Psoas muscle (tissue), 8 donors: Measurements from ENCODE around the gene MSANTD2. TPM values are rescaled to one million over a fixed set of nuclear protein-coding genes. Genes with fewer than 3 reads are reported as not detected.

ENCODE experiments used
- ATAC-seq, 4 donors: fragments of 200-7000 bp; cut with Tn5 transposase; one replicate each; pipeline ENCODE4 v1.9.1; 2020; ENCODE audit warnings: moderate library complexity in 3 of 4, mild to moderate bottlenecking in 2 of 4
- DNase-seq, 2 donors: peaks; one replicate each; pipeline ENCODE4 v3.0.0-alpha.2; 2020
- H3K27ac ChIP-seq: fragments of 200-600 bp; one replicate; pipeline ENCODE4 v1.8.0; 2022
- H3K27me3 ChIP-seq, 3 donors: fragments of 200-600 bp in 1 of 3; one replicate each; pipeline versions ENCODE4 v1.6.1 to v1.8.0; 2013 to 2022; ENCODE audit warnings: low read length in 2 of 3, mild to moderate bottlenecking in 2 of 3, moderate library complexity in 1 of 3; ENCODE audit not compliant: insufficient read depth in 3 of 3
- H3K36me3 ChIP-seq, 2 donors: fragments of 200-600 bp in 1 of 2; one replicate each; pipeline versions ENCODE4 v1.6.1 to v1.8.0; 2013 to 2022; ENCODE audit warnings: low read depth in 1 of 2, mild to moderate bottlenecking in 1 of 2, moderate library complexity in 1 of 2; ENCODE audit not compliant: insufficient read depth in 1 of 2
- H3K4me1 ChIP-seq: fragments of 200-600 bp; one replicate; pipeline ENCODE4 v1.8.0; 2022
- H3K4me3 ChIP-seq: fragments of 200-600 bp; one replicate; pipeline ENCODE4 v1.8.0; 2022; ENCODE audit warnings: mild to moderate bottlenecking
- H3K9me3 ChIP-seq: fragments of 200-600 bp; one replicate; pipeline ENCODE4 v1.8.0; 2022
- WGBS, 3 donors: extraction: QIAGEN DNeasy Blood & Tissue Kit; methylation state at CpG; one replicate each; pipeline versions ENCODE4 v1.1.6 to v1.1.7; 2013; 5-methylcytosine and 5-hydroxymethylcytosine counted together
- intact Hi-C, 2 donors: fragments of 100-400 bp; cut with DNase I; formaldehyde crosslinking; loops; one replicate each; pipeline versions ENCODE4 v1.11.0 to v1.14.2; 2022
- long read RNA-seq, 2 donors: library from polyadenylated mRNA; unstranded; transcript quantifications; one replicate each; pipeline ENCODE4 v2.0.0, GENCODE V29; 2021
- polyA plus RNA-seq, 3 donors: library from polyadenylated mRNA; stranded (reverse); fragments of 200-250 nt; gene quantifications; one replicate each; pipeline ENCODE4 v1.2.3, GENCODE V29; 2013
- total RNA-seq, 4 donors: library from RNA; stranded (reverse); fragmentation: NEBNext Ultra II Directional in 2 of 4; extraction: Animal tissue kit (Norgen Biotek cat#: 25700) in 2 of 4; gene quantifications; one replicate each; pipeline versions ENCODE4 v1.2.1 to v1.2.4, GENCODE V29; 2021 to 2023
- TF ChIP-seq, protein P1 (sequence below): fragments of 200-600 bp; IDR thresholded peaks from one replicate; pipeline ENCODE4 v1.8.0; 2022; ENCODE audit warnings: antibody characterized with exemption
- donor health status: healthy with polysubstance abuse.
- donor health status: DM: no; HTN: no; CAD: no; lungs with moderate emphysema.
- donor health status: Bipolar disorder and iron deficiency.
- donor health status: healthy.
- donor health status: DM: yes; HTN: yes; CAD: no.
- donor health status: DM: no; HTN: no; CAD: no.
- donor health status: DM: no; HTN: no; CAD: no.
- donor health status: DM: yes; HTN: yes; CAD: no.

MSANTD2 gene
- 1 to 10 TPM; 3.0 to 4.5 (median 4.1) TPM for total RNA-seq
- 1 to 10 TPM; 2.8 to 5.4 (median 4.0) TPM for polyA plus RNA-seq
- long read RNA-seq, donor 1, partial matches to known transcripts = 0 of 2 reads
- long read RNA-seq, donor 1, other reads (novel, unspliced or antisense) = 1 of 2 reads
- long read RNA-seq, donor 2, partial matches to known transcripts = 0 of 6 reads
- long read RNA-seq, donor 2, other reads (novel, unspliced or antisense) = 2 of 6 reads

DNA sequence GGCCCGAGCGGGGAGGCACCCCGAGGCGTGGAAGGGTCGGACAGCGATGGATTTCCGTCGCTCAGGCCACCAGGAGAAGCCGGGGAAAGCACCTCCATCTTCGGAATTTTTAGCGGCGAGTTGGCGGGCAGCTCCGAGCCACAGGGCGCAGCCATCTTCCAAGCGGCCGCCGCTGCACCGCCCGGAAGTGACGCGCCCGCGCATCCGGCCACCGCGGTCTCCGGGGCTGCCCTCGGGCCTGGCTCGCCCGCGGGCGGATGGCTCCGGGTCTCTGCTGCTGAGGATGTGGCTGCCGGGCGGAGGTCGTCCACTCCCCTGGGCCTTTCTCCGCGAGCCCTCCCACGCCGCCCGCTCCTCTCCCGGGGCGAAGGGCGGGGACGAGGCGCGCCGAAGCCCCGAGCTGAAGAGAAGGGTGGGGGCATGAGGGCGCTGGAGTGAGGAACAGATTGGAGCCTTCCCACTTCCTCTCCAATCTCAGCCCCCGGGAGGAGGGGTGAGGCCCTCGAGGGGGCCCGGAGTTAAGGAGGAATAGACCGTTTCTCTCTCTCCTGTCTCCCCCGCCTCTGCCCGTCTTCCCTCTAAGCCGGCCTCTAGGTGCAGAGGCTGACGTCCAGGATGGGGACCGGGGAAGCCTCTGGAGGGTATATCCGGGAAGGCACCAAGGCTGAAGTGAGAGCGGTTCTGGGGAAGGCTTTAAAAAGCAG lies at the start of gene MSANTD2:
MSANTD2 (minus strand) TSS at position 181 of the 704 bp plus-strand sequence; CDS start at position 155, 26 bp downstream.
- intact Hi-C loops = no loop called here
- TF ChIP-seq, protein P1, sequence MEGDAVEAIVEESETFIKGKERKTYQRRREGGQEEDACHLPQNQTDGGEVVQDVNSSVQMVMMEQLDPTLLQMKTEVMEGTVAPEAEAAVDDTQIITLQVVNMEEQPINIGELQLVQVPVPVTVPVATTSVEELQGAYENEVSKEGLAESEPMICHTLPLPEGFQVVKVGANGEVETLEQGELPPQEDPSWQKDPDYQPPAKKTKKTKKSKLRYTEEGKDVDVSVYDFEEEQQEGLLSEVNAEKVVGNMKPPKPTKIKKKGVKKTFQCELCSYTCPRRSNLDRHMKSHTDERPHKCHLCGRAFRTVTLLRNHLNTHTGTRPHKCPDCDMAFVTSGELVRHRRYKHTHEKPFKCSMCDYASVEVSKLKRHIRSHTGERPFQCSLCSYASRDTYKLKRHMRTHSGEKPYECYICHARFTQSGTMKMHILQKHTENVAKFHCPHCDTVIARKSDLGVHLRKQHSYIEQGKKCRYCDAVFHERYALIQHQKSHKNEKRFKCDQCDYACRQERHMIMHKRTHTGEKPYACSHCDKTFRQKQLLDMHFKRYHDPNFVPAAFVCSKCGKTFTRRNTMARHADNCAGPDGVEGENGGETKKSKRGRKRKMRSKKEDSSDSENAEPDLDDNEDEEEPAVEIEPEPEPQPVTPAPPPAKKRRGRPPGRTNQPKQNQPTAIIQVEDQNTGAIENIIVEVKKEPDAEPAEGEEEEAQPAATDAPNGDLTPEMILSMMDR = no peak
- peak; percentile 96 to 98 (median 97) for ATAC-seq
- Histone ChIP-seq H3K27me3 (no peaks in the 10 kb centered on the region), H3K27ac (peak within 1 kb of the TSS; percentile 100), H3K9me3 (no peaks in the 10 kb centered on the region), H3K4me1 (peaks cover 34% of the 10 kb centered on the region), H3K4me3 (peak within 1 kb of the TSS; percentile 98), H3K36me3 (peaks cover 0 to 7% of the 10 kb centered on the region in 2 donors)
- 0% methylated on average over 46 to 62 of the region's 62 CpGs for WGBS, 3 donors
- DNase-seq = peak; percentile 82 to 91

DNA sequence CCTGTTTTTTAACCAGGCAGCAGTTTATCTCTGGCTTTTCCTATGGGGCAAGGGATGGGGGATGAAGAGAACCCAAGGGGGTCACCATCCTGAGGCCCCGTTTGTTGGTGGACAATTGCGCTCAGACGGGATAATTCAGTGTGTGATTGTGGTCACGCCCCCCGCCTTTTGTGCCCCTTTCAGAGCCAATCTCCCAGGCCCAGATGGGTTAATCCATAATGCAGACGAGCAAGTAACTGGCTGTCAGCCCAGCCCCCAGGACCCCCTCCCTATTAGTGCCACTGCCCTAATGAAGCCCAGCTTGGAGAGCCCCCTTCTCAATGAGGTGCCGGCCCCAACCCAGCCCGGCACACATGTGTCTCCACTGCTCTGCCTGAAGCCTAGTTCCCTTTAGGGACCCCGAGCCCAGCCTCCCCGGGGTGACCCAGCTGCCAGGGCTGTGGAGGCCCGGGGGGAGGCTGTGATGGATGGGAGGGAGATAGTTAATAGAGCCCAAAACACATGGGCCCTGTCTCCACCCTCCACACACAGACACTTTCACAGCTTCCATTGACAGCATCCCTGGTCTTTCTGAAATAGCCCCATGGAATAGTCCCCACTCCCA lies 46.0 kb upstream of the MSANTD2 start:
- DNase-seq (no peak), ATAC-seq (no peak)
- Histone ChIP-seq H3K4me3 (no peak overlapping the region), H3K9me3 (no peaks in the 10 kb centered on the region), H3K4me1 (no peaks in the 10 kb centered on the region), H3K27ac (no peak overlapping the region), H3K27me3 (peaks cover 12 to 92% (median 32%) of the 10 kb centered on the region in 3 donors), H3K36me3 (no peaks in the 10 kb centered on the region)
- intact Hi-C loops = no loop called here
- TF ChIP-seq, protein P1 = no peak
- WGBS, 3 donors = 10 to 13% (median 11%) methylated on average over 11 of the region's 11 CpGs

DNA sequence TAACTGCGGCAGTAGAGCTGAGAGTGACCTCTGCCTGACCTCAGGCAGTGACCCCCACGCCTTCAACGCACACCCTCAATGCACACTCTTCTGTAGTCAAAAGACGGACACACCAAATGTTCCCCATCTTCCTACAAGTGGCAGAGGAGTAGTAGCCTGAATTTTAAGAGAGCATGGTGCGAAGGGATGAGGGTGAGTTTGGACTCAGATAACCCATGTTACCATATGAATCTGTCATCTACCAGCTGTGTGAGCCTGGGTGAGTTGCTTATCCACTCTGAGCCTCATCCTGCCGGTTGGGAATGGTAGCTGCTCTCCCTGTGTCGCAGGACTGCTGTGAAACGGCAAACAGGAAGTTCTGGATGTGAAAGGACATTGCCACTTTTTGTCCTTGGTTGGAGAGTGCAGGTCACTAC lies 44.5 kb upstream of the MSANTD2 start:
- intact Hi-C loops = no loop called here
- WGBS, 3 donors = 13 to 17% (median 15%) methylated on average over 8 of the region's 8 CpGs
- peaks cover 2 to 98% (median 39%) of the 10 kb centered on the region in 3 donors for H3K27me3 ChIP-seq

DNA sequence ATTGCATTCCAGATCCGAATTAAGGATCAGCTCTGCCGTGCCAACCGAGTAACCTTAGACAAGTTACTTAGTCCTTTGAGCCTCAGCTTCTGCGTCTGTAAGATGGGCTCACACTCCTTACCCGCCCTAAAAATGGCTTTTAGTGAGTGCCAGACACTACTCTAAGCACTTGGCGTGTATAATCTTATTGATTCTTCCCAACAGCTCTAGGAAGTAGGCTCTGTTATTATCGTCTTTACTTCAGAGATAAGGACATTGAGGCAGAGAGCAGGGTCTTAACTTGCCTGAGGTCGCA lies 43.4 kb upstream of the MSANTD2 start:
- Histone ChIP-seq H3K9me3 (no peaks in the 10 kb centered on the region), H3K36me3 (no peaks in the 10 kb centered on the region), H3K27ac (no peak overlapping the region), H3K4me3 (no peak overlapping the region), H3K4me1 (peaks cover 9% of the 10 kb centered on the region), H3K27me3 (peaks cover 0 to 98% (median 46%) of the 10 kb centered on the region in 3 donors)
- intact Hi-C loops = no loop called here
- ATAC-seq (no peak), DNase-seq (no peak)
- 19 to 26% (median 22%) methylated on average over 8 of the region's 8 CpGs for WGBS, 3 donors
- TF ChIP-seq, protein P1 = no peak

More for the DNA sequence above, 44.5 kb upstream of the MSANTD2 start:
- no peaks in the 10 kb centered on the region for H3K36me3 ChIP-seq
- TF ChIP-seq, protein P1 = no peak
- no peaks in the 10 kb centered on the region for H3K9me3 ChIP-seq
- no peak for DNase-seq
- no peak overlapping the region for H3K27ac ChIP-seq
- no peak for ATAC-seq
- H3K4me1 ChIP-seq = peaks cover 2% of the 10 kb centered on the region
- no peak overlapping the region for H3K4me3 ChIP-seq
